Activated naive CD4-positive, alpha-beta T cell treated with anti-CD3 and anti-CD28 coated beads, Interleukin-2, amount 50 U/mL, for 72 hours (primary cell): ENCODE results near the gene STAMBP. TPM values are rescaled to one million over a fixed set of nuclear protein-coding genes. Genes with fewer than 3 reads are reported as not detected.
A peak's percentile ranks its signal among the peaks of the same experiment; 100 is the strongest.
"Not testable (repeated sequence)": the region's sequence is repeated elsewhere in the genome, so short reads cannot be mapped to it uniquely, and the experiment has no call there.

ENCODE experiments used
- ATAC-seq, 2 donors: fragments of 150-1000 bp; cut with Tn5 transposase; 2 replicates each; pipeline ENCODE4 v1.10.0; 2021; ENCODE audit warnings: mild to moderate bottlenecking in 2 of 2, moderate library complexity in 2 of 2
- DNase-seq, 2 donors: peaks; one replicate each; pipeline ENCODE4 v3.0.0; 2021 to 2022; ENCODE audit warnings: low spot score in 2 of 2
- H3K27ac Mint-ChIP-seq, 2 donors: one replicate each; pipeline ENCODE4 v1.8.0; 2022; ENCODE audit warnings: mild to moderate bottlenecking in 2 of 2, mixed read lengths in 2 of 2
- H3K36me3 Mint-ChIP-seq, 2 donors: one replicate each; pipeline ENCODE4 v1.8.0; 2022; ENCODE audit warnings: mixed read lengths in 2 of 2
- H3K9me3 Mint-ChIP-seq, 2 donors: one replicate each; pipeline ENCODE4 v1.8.0; 2022; ENCODE audit warnings: mixed read lengths in 2 of 2
- total RNA-seq, 2 donors: library from RNA; stranded (reverse); gene quantifications; one replicate each; pipeline ENCODE4 v1.2.3, GENCODE V29; 2022

STAMBP gene
- total RNA-seq, 2 donors from 2014 or later = 76.0 to 110 TPM

- no peaks in the 10 kb centered on the region for H3K36me3 Mint-ChIP-seq
- no peak within 1 kb of the TSS for H3K27ac Mint-ChIP-seq
- DNase-seq (no peak), ATAC-seq (no peak)
- H3K9me3 Mint-ChIP-seq = no peaks in the 10 kb centered on the region
Observed at GRCh38 chr2:73892631-73893329, 64.0 kb downstream of the STAMBP start, which contains the start of gene ACTG2. ACTG2 (plus strand) TSS chr2:73893008; CDS start chr2:73901312, 8,304 bp downstream.

DNA sequence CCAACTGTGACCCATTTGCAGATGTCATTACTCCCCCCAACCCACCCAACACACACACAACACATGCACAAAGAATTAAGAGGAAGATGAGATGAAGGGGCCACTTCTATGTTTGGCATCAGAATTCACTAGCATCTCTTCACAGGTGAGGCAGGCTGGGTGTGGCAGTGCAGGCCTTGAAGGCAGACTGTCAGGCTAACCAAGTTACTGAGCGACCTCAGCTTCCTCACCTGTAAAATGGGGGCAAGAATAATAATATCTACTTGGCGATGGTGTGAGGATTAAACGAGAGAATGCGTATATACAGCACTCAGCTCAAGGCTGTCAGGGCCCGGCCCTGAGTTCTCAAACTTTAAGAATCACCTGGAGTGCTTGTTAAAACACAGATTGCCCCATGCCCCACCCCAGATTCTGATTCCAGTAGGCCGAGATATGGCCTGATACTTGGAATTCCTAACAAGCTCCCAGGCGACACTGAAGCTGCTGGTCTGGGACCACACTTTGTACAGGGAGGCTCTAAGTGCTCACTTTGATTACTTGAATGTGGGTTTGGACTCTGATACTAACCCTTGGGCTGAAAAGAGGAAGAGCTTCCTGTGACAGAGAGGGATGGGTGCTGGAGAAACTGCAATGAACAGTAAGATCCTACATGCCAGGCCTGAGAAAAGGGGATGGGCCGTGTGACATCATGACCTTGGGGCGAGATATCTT is 65.2 kb downstream of the STAMBP start:
- ATAC-seq = no peak
- no peaks in the 10 kb centered on the region for H3K36me3 Mint-ChIP-seq
- no peak for DNase-seq
- no peak overlapping the region for H3K27ac Mint-ChIP-seq
- H3K9me3 Mint-ChIP-seq = no peaks in the 10 kb centered on the region

- H3K36me3 Mint-ChIP-seq = no peaks in the 10 kb centered on the region
- ATAC-seq (no peak), DNase-seq (no peak)
- H3K27ac Mint-ChIP-seq = peak overlapping the region in 1 of 2 donors; percentile 91
- H3K9me3 Mint-ChIP-seq = no peaks in the 10 kb centered on the region
Observed at GRCh38 chr2:73894475-73894850, 65.7 kb downstream of the STAMBP start.

GRCh38 chr2:73894877-73895276 is 66.1 kb downstream of the STAMBP start:
- no peak for DNase-seq
- no peaks in the 10 kb centered on the region for H3K9me3 Mint-ChIP-seq
- no peak for ATAC-seq
- H3K27ac Mint-ChIP-seq = peak overlapping the region; percentile 25 to 91
- no peaks in the 10 kb centered on the region for H3K36me3 Mint-ChIP-seq

- peak overlapping the region in 1 of 2 donors; percentile 91 for H3K27ac Mint-ChIP-seq
- DNase-seq (peak in 1 of 2 donors; percentile 30), ATAC-seq (peak in 1 of 2 donors; percentile 60)
- no peaks in the 10 kb centered on the region for H3K36me3 Mint-ChIP-seq
- H3K9me3 Mint-ChIP-seq = no peaks in the 10 kb centered on the region
Observed at GRCh38 chr2:73895473-73895872, 66.7 kb downstream of the STAMBP start.

DNA sequence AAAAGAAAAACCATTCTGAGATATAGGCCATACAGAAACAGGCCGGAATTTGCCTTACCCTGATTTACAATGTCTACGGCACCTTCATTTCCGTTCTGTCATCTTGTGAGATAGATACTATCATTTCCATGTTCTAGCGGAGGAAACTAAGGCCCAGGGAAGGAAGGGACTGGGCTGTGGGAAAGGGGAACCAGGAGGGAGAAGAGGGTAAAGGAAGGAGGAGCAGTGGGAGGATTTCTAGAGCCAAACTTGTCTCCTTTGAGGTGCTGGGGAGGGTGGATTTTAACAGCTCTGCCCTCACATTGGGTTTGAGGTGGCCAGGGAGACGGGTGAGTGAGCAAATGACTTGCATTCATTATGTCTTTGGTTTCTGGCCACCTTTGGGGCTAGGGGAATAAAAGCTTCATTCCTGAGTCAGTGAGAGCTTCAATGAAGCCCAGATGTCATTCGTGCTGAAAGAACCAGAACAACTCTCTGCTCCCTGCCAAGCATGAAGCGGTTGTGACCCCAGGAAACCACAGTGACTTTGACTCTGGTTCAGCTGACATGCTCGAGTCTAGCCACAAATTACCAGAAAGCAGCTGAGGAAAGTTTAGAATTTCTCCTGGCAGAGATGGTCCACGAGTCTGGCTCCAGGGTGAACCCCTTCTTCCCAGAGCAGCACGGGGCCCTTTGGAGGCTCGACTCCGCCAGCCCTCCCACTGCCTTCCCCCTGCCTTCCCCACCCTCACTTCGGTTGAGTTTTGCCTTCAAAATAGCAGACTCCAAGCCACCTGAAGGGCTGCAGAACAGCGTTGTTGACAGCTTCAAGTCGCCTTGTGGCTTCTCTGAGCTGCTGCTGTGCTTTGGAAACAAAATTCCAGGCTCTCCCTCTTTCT is 67.8 kb downstream of the STAMBP start:
- H3K27ac Mint-ChIP-seq = peak overlapping the region; percentile 91 to 92
- peak; percentile 54 to 78 for DNase-seq
- H3K36me3 Mint-ChIP-seq = no peaks in the 10 kb centered on the region
- ATAC-seq = peak; percentile 91 to 95
- H3K9me3 Mint-ChIP-seq = no peaks in the 10 kb centered on the region

GRCh38 chr2:73897240-73897583 is 68.5 kb downstream of the STAMBP start:
- H3K9me3 Mint-ChIP-seq = no peaks in the 10 kb centered on the region
- no peaks in the 10 kb centered on the region for H3K36me3 Mint-ChIP-seq
- ATAC-seq (peak in 1 of 2 donors; percentile 0), DNase-seq (no peak)
- peak overlapping the region in 1 of 2 donors; percentile 91 for H3K27ac Mint-ChIP-seq

DNA sequence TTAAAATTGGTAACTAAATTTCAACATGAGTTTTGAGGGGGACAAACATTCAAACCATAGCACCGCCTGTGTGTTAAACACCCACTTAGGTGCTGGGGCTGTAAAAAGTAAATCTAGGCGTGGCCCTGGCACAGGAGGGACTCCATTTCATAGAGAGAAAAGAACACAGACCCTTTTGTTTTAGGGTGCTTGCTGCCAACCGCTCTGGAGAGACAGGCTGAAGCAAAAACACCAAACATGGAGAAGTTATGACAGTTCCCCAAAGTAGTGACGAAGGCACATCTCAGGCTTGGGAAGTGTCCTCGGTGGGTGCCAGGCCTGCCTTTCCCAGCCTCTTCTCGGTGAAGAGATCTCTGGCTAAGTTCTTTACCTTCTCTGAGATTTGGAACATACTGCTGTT is 69.2 kb downstream of the STAMBP start:
- no peak for DNase-seq
- H3K36me3 Mint-ChIP-seq = no peaks in the 10 kb centered on the region
- no peaks in the 10 kb centered on the region for H3K9me3 Mint-ChIP-seq
- no peak for ATAC-seq
- H3K27ac Mint-ChIP-seq = no peak overlapping the region

GRCh38 chr2:73899801-73900336 is 71.1 kb downstream of the STAMBP start:
- DNase-seq (no peak), ATAC-seq (no peak)
- H3K36me3 Mint-ChIP-seq = no peaks in the 10 kb centered on the region
- H3K27ac Mint-ChIP-seq = no peak overlapping the region
- no peaks in the 10 kb centered on the region for H3K9me3 Mint-ChIP-seq

GRCh38 chr2:73901143-73901542 is 72.4 kb downstream of the STAMBP start:
- no peaks in the 10 kb centered on the region for H3K9me3 Mint-ChIP-seq
- no peak for ATAC-seq
- no peak overlapping the region for H3K27ac Mint-ChIP-seq
- H3K36me3 Mint-ChIP-seq = no peaks in the 10 kb centered on the region
- no peak for DNase-seq

DNA sequence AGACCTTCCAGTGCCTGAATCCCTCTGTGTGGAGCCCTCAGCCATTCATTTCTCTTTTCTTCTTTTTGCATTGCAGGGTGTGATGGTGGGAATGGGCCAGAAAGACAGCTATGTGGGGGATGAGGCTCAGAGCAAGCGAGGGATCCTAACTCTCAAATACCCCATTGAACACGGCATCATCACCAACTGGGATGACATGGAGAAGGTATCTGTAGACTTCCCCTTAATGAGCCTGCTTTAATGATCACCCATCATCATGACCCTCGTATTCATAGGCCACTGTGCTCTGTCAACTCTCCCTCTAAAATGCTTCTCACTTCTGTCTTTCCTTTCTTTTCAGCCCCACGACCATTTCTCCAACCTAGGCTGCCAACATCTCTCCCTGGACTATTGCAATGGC is 73.5 kb downstream of the STAMBP start:
- Mint-ChIP-seq H3K9me3 (no peaks in the 10 kb centered on the region), H3K36me3 (no peaks in the 10 kb centered on the region), H3K27ac (no peak overlapping the region)
- no peak for DNase-seq
- ATAC-seq = no peak

DNA sequence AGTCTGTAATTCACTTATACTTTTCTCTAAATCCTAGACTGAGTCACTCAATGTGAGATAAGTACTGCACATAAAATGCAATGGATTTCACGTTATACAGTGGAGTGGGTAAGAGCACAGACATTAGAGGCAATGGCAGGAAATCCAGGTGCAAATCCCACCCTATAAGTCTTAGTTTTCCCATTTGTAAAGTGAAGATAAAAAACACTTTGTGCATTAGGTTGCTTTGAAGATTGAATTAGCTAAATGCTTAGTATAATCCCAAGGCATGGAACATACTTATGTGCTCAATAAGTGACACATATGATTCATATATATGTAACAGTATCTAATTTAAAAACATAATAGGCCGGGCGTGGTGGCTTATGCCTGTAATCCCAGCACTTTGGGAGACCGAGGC is 74.6 kb downstream of the STAMBP start:
- Mint-ChIP-seq H3K36me3 (no peaks in the 10 kb centered on the region), H3K9me3 (no peaks in the 10 kb centered on the region), H3K27ac (no peak overlapping the region)
- ATAC-seq (no peak), DNase-seq (no peak)

DNA sequence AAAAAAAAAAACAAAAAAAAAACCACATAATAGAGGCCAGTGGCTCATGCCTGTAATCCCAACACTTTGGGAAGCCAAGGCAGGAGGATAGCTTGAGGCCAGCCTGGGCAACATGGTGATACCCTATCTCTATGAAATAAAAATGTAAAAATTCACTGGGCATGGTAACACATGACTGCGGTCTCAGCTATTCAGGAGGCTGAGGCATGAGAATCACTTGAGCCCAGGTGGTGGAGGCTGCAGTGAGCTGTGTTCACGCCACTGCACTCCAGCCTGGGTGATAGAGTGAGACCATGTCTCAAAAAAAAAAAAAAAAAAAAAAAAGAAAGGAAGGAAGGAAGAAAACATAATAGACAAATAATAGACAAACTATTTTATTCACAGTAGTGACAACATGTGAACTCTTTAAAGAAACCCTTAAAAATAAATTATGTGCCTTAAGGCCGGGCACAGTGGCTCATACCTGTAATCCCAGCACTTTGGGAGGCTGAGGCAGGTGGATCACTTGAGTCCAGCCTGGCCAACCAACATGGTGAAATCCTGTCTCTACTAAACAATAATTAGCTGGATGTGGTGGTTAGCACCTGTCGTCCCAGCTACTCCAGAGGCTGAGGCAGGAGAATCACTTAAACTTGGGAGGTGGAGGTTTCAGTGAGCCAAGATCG is 75.3 kb downstream of the STAMBP start:
- ATAC-seq, H3K9me3 Mint-ChIP-seq, H3K27ac Mint-ChIP-seq, H3K36me3 Mint-ChIP-seq, DNase-seq: not testable (repeated sequence)

- Mint-ChIP-seq H3K27ac (no peak overlapping the region), H3K9me3 (no peaks in the 10 kb centered on the region), H3K36me3 (no peaks in the 10 kb centered on the region)
- ATAC-seq (no peak), DNase-seq (no peak)
Observed at GRCh38 chr2:73904952-73905351, 76.2 kb downstream of the STAMBP start.

GRCh38 chr2:73906847-73907505 is 78.2 kb downstream of the STAMBP start:
- no peaks in the 10 kb centered on the region for H3K9me3 Mint-ChIP-seq
- no peak overlapping the region for H3K27ac Mint-ChIP-seq
- ATAC-seq (no peak), DNase-seq (no peak)
- H3K36me3 Mint-ChIP-seq = no peaks in the 10 kb centered on the region

GRCh38 chr2:73907840-73908452 is 79.2 kb downstream of the STAMBP start:
- no peaks in the 10 kb centered on the region for H3K9me3 Mint-ChIP-seq
- peak overlapping the region in 1 of 2 donors; percentile 23 for H3K27ac Mint-ChIP-seq

More at GRCh38 chr2:73907840-73908452, 79.2 kb downstream of the STAMBP start:
- DNase-seq = peak in 1 of 2 donors; percentile 45
- ATAC-seq = peak; percentile 96
- H3K36me3 Mint-ChIP-seq = no peaks in the 10 kb centered on the region
